ENCODE results near the gene NCOR2. TPM values are rescaled to one million over a fixed set of nuclear protein-coding genes. Genes with fewer than 3 reads are reported as not detected.

Gene NCOR2
- total and polyA plus RNA-seq, 2 donors (not counting 1 experiment from before 2014, with no cell fraction given) = 25.9 to 144 TPM

- no peaks in the 10 kb centered on the region for H3K27me3 ChIP-seq (replicated peaks in 1 of 4; ENCODE audit: control extremely low read depth in 1 of 4, control insufficient read depth in 3 of 4, insufficient read depth in 4 of 4, low read length in 3 of 4)
- intact Hi-C loops (cut with micrococcal nuclease) = no loop called here
- H3K4me3 ChIP-seq (ENCODE audit: control extremely low read depth in 1 of 5, extremely low read depth in 1 of 5, insufficient read depth in 1 of 5, low read depth in 2 of 5, low read length in 4 of 5) = no peak overlapping the region
- peaks cover 42 to 48% of the 10 kb centered on the region in 2 donors for H3K4me1 ChIP-seq (ENCODE audit: control insufficient read depth in 2 of 2, insufficient read depth in 2 of 2, low read length in 2 of 2)
- H3K27ac Mint-ChIP-seq = no peak overlapping the region
- peaks cover 97% of the 10 kb centered on the region for H3K79me2 ChIP-seq (ENCODE audit: control insufficient read depth, insufficient read depth, low read length)
- H3K9ac ChIP-seq (ENCODE audit: low read length) = no peak overlapping the region
- ATAC-seq (ENCODE audit: low read depth) (no peak), DNase-seq (no peak)
- no peaks in the 10 kb centered on the region for H3K27me3 Mint-ChIP-seq
- H3K9me3 ChIP-seq (ENCODE audit: control extremely low read depth in 1 of 3, control insufficient read depth in 2 of 3, insufficient read depth in 1 of 3, low read length in 2 of 3) = no peaks in the 10 kb centered on the region
- ChIA-PET POLR2A (interaction anchor here (0.6 kb wide), 1 partner anchor 18 kb away, joined by 5 read pairs; no protein-coding TSS in a partner anchor), CTCF (interaction anchor here (1.0 kb wide), 1 partner anchor 13 kb away, joined by 3 read pairs; no protein-coding TSS in a partner anchor)
- 96% methylated on average over 28 of the region's 28 CpGs for WGBS (ENCODE audit: insufficient coverage)
- no peak overlapping the region for H2AFZ ChIP-seq (ENCODE audit: insufficient read depth, low read depth, low read length, poor library complexity, severe bottlenecking)
- H3K9me3 Mint-ChIP-seq (ENCODE audit: insufficient read depth) = no peaks in the 10 kb centered on the region
- TF ChIP-seq CTCF (IDR thresholded peaks at IDR 0.05) = no peak
- no peak for TF ChIP-seq EZH2 (IDR thresholded peaks at IDR 0.05; ENCODE audit: borderline replicate concordance, insufficient read depth, low read depth, low read length, poor library complexity, severe bottlenecking)
- peaks cover 67% of the 10 kb centered on the region for H3K4me1 Mint-ChIP-seq
- H3K4me2 ChIP-seq (replicated peaks; ENCODE audit: low read depth, low read length, poor library complexity, severe bottlenecking) = no peak overlapping the region
- peaks cover 0 to 4% of the 10 kb centered on the region in 2 experiments for H3K36me3 ChIP-seq (replicated peaks in 1 of 2; ENCODE audit: control extremely low read depth in 1 of 2, control insufficient read depth in 1 of 2, extremely low read depth in 1 of 2, insufficient read depth in 2 of 2, low read length in 1 of 2)
- no peak overlapping the region for H3K27ac ChIP-seq (ENCODE audit: low read length in 2 of 2)
- H4K20me1 ChIP-seq (ENCODE audit: control insufficient read depth, insufficient read depth, low read length, poor library complexity, severe bottlenecking) = peaks cover 94% of the 10 kb centered on the region
- H3K4me3 Mint-ChIP-seq = no peak overlapping the region
Observed at GRCh38 chr12:124542021-124542949, 25.1 kb downstream of the NCOR2 start.

- H3K27me3 ChIP-seq (replicated peaks in 1 of 4; ENCODE audit: control extremely low read depth in 1 of 4, control insufficient read depth in 3 of 4, insufficient read depth in 4 of 4, low read length in 3 of 4) = no peaks in the 10 kb centered on the region
- H3K9ac ChIP-seq (ENCODE audit: low read length) = no peak overlapping the region
- peaks cover 41 to 43% of the 10 kb centered on the region in 2 donors for H3K4me1 ChIP-seq (ENCODE audit: control insufficient read depth in 2 of 2, insufficient read depth in 2 of 2, low read length in 2 of 2)
- WGBS (ENCODE audit: insufficient coverage) = 100% methylated on average over 1 of the region's 1 CpG
- no peaks in the 10 kb centered on the region for H3K27me3 Mint-ChIP-seq
- no peak overlapping the region for H3K4me3 ChIP-seq (ENCODE audit: control extremely low read depth in 1 of 5, extremely low read depth in 1 of 5, insufficient read depth in 1 of 5, low read depth in 2 of 5, low read length in 4 of 5)
- H3K27ac Mint-ChIP-seq = no peak overlapping the region
- H3K9me3 ChIP-seq (ENCODE audit: control extremely low read depth in 1 of 3, control insufficient read depth in 2 of 3, insufficient read depth in 1 of 3, low read length in 2 of 3) = no peaks in the 10 kb centered on the region
- TF ChIP-seq EZH2 (IDR thresholded peaks at IDR 0.05; ENCODE audit: borderline replicate concordance, insufficient read depth, low read depth, low read length, poor library complexity, severe bottlenecking) (no peak), CTCF (IDR thresholded peaks at IDR 0.05) (no peak)
- CTCF ChIA-PET = no interaction called here
- POLR2A ChIA-PET = interaction anchor here (0.6 to 1.4 kb wide), 3 partner anchors 17 to 25 kb away, joined by 4 to 5 read pairs (median 5); no protein-coding TSS in a partner anchor
- no peak overlapping the region for H3K27ac ChIP-seq (ENCODE audit: low read length in 2 of 2)
- H3K4me2 ChIP-seq (replicated peaks; ENCODE audit: low read depth, low read length, poor library complexity, severe bottlenecking) = no peak overlapping the region
- peaks cover 96% of the 10 kb centered on the region for H4K20me1 ChIP-seq (ENCODE audit: control insufficient read depth, insufficient read depth, low read length, poor library complexity, severe bottlenecking)
- H3K9me3 Mint-ChIP-seq (ENCODE audit: insufficient read depth) = no peaks in the 10 kb centered on the region
- no peak overlapping the region for H2AFZ ChIP-seq (ENCODE audit: insufficient read depth, low read depth, low read length, poor library complexity, severe bottlenecking)
- intact Hi-C loops (cut with micrococcal nuclease) = no loop called here
- no peak overlapping the region for H3K4me3 Mint-ChIP-seq
- ATAC-seq (ENCODE audit: low read depth) (no peak), DNase-seq (no peak)
- peaks cover 97% of the 10 kb centered on the region for H3K79me2 ChIP-seq (ENCODE audit: control insufficient read depth, insufficient read depth, low read length)
- peaks cover 0 to 6% of the 10 kb centered on the region in 2 experiments for H3K36me3 ChIP-seq (replicated peaks in 1 of 2; ENCODE audit: control extremely low read depth in 1 of 2, control insufficient read depth in 1 of 2, extremely low read depth in 1 of 2, insufficient read depth in 2 of 2, low read length in 1 of 2)
- H3K4me1 Mint-ChIP-seq = peaks cover 69% of the 10 kb centered on the region
Observed at GRCh38 chr12:124541322-124541721, 26.1 kb downstream of the NCOR2 start.

All from B cell (primary cell).